Measurements from ENCODE around the gene ELMOD1.

ELMOD1 gene

GRCh38 chr11:107669893-107670601 is 79.1 kb downstream of the ELMOD1 start:
- Histone ChIP-seq H3K27ac (ENCODE audit: low read depth, low read length) (no peak overlapping the region), H3K79me2 (ENCODE audit: control insufficient read depth, insufficient read depth, low read length, unreplicated experiment) (no peaks in the 10 kb centered on the region), H3K27me3 (ENCODE audit: insufficient read depth, low read length) (peaks cover 65% of the 10 kb centered on the region), H2AFZ (ENCODE audit: low read length, unreplicated experiment) (no peak overlapping the region), H3K4me1 (ENCODE audit: control insufficient read depth, insufficient read depth, low read length, unreplicated experiment) (no peaks in the 10 kb centered on the region), H3K4me3 (ENCODE audit: low read depth, low read length) (no peak overlapping the region), H3K36me3 (ENCODE audit: insufficient read depth, low read length) (no peaks in the 10 kb centered on the region)

- Histone ChIP-seq H3K4me1 (ENCODE audit: control insufficient read depth, insufficient read depth, low read length, unreplicated experiment) (no peaks in the 10 kb centered on the region), H3K27me3 (ENCODE audit: insufficient read depth, low read length) (peaks cover 29% of the 10 kb centered on the region; the same call in 1 of the 2 replicates), H2AFZ (ENCODE audit: low read length, unreplicated experiment) (no peak overlapping the region), H3K4me3 (ENCODE audit: low read depth, low read length) (no peak overlapping the region), H3K79me2 (ENCODE audit: control insufficient read depth, insufficient read depth, low read length, unreplicated experiment) (no peaks in the 10 kb centered on the region), H3K36me3 (ENCODE audit: insufficient read depth, low read length) (no peaks in the 10 kb centered on the region), H3K27ac (ENCODE audit: low read depth, low read length) (no peak overlapping the region)
Observed at GRCh38 chr11:107675902-107676301, 85.0 kb downstream of the ELMOD1 start.

- Histone ChIP-seq H2AFZ (ENCODE audit: low read length, unreplicated experiment) (no peak overlapping the region), H3K27me3 (ENCODE audit: insufficient read depth, low read length) (peaks cover 24% of the 10 kb centered on the region; the same call in 1 of the 2 replicates), H3K27ac (ENCODE audit: low read depth, low read length) (no peak overlapping the region), H3K4me3 (ENCODE audit: low read depth, low read length) (no peak overlapping the region), H3K79me2 (ENCODE audit: control insufficient read depth, insufficient read depth, low read length, unreplicated experiment) (no peaks in the 10 kb centered on the region), H3K36me3 (ENCODE audit: insufficient read depth, low read length) (no peaks in the 10 kb centered on the region), H3K4me1 (ENCODE audit: control insufficient read depth, insufficient read depth, low read length, unreplicated experiment) (no peaks in the 10 kb centered on the region)
Observed at GRCh38 chr11:107676336-107677057, 85.5 kb downstream of the ELMOD1 start.

GRCh38 chr11:107677924-107678631 is 87.1 kb downstream of the ELMOD1 start:
- Histone ChIP-seq H3K79me2 (ENCODE audit: control insufficient read depth, insufficient read depth, low read length, unreplicated experiment) (no peaks in the 10 kb centered on the region), H3K36me3 (ENCODE audit: insufficient read depth, low read length) (no peaks in the 10 kb centered on the region), H3K27me3 (ENCODE audit: insufficient read depth, low read length) (peaks cover 30% of the 10 kb centered on the region), H2AFZ (ENCODE audit: low read length, unreplicated experiment) (no peak overlapping the region), H3K4me3 (ENCODE audit: low read depth, low read length) (no peak overlapping the region), H3K4me1 (ENCODE audit: control insufficient read depth, insufficient read depth, low read length, unreplicated experiment) (no peaks in the 10 kb centered on the region), H3K27ac (ENCODE audit: low read depth, low read length) (no peak overlapping the region)

GRCh38 chr11:107678632-107678971 is 87.7 kb downstream of the ELMOD1 start:
- Histone ChIP-seq H3K36me3 (ENCODE audit: insufficient read depth, low read length) (no peaks in the 10 kb centered on the region), H3K27me3 (ENCODE audit: insufficient read depth, low read length) (peaks cover 28% of the 10 kb centered on the region), H3K79me2 (ENCODE audit: control insufficient read depth, insufficient read depth, low read length, unreplicated experiment) (no peaks in the 10 kb centered on the region), H2AFZ (ENCODE audit: low read length, unreplicated experiment) (no peak overlapping the region), H3K27ac (ENCODE audit: low read depth, low read length) (no peak overlapping the region), H3K4me1 (ENCODE audit: control insufficient read depth, insufficient read depth, low read length, unreplicated experiment) (no peaks in the 10 kb centered on the region), H3K4me3 (ENCODE audit: low read depth, low read length) (no peak overlapping the region)

GRCh38 chr11:107679255-107680024 is 88.5 kb downstream of the ELMOD1 start:
- H3K27ac ChIP-seq (ENCODE audit: low read depth, low read length), result no peak overlapping the region
- no peaks in the 10 kb centered on the region for H3K79me2 ChIP-seq (ENCODE audit: control insufficient read depth, insufficient read depth, low read length, unreplicated experiment)
- H3K27me3 ChIP-seq (ENCODE audit: insufficient read depth, low read length), result peaks cover 21% of the 10 kb centered on the region
- H3K36me3 ChIP-seq (ENCODE audit: insufficient read depth, low read length), result no peaks in the 10 kb centered on the region
- H3K4me3 ChIP-seq (ENCODE audit: low read depth, low read length), result no peak overlapping the region
- H2AFZ ChIP-seq (ENCODE audit: low read length, unreplicated experiment), result no peak overlapping the region
- no peaks in the 10 kb centered on the region for H3K4me1 ChIP-seq (ENCODE audit: control insufficient read depth, insufficient read depth, low read length, unreplicated experiment)

- Histone ChIP-seq H3K27me3 (ENCODE audit: insufficient read depth, low read length) (peaks cover 14% of the 10 kb centered on the region), H2AFZ (ENCODE audit: low read length, unreplicated experiment) (no peak overlapping the region), H3K79me2 (ENCODE audit: control insufficient read depth, insufficient read depth, low read length, unreplicated experiment) (no peaks in the 10 kb centered on the region), H3K27ac (ENCODE audit: low read depth, low read length) (no peak overlapping the region), H3K4me1 (ENCODE audit: control insufficient read depth, insufficient read depth, low read length, unreplicated experiment) (no peaks in the 10 kb centered on the region), H3K36me3 (ENCODE audit: insufficient read depth, low read length) (no peaks in the 10 kb centered on the region), H3K4me3 (ENCODE audit: low read depth, low read length) (no peak overlapping the region)
Observed at GRCh38 chr11:107682171-107682570, 91.2 kb downstream of the ELMOD1 start.

GRCh38 chr11:107682572-107682971 is 91.6 kb downstream of the ELMOD1 start:
- no peaks in the 10 kb centered on the region for H3K79me2 ChIP-seq (ENCODE audit: control insufficient read depth, insufficient read depth, low read length, unreplicated experiment)
- H3K4me1 ChIP-seq (ENCODE audit: control insufficient read depth, insufficient read depth, low read length, unreplicated experiment), result no peaks in the 10 kb centered on the region
- no peaks in the 10 kb centered on the region for H3K36me3 ChIP-seq (ENCODE audit: insufficient read depth, low read length)

GRCh38 chr11:107683061-107683460 is 92.1 kb downstream of the ELMOD1 start:
- Histone ChIP-seq H3K27me3 (ENCODE audit: insufficient read depth, low read length) (peaks cover 14% of the 10 kb centered on the region), H2AFZ (ENCODE audit: low read length, unreplicated experiment) (no peak overlapping the region), H3K4me1 (ENCODE audit: control insufficient read depth, insufficient read depth, low read length, unreplicated experiment) (peaks cover under 1% of the 10 kb centered on the region), H3K79me2 (ENCODE audit: control insufficient read depth, insufficient read depth, low read length, unreplicated experiment) (no peaks in the 10 kb centered on the region), H3K27ac (ENCODE audit: low read depth, low read length) (no peak overlapping the region), H3K4me3 (ENCODE audit: low read depth, low read length) (no peak overlapping the region), H3K36me3 (ENCODE audit: insufficient read depth, low read length) (no peaks in the 10 kb centered on the region)

More at GRCh38 chr11:107682572-107682971, 91.6 kb downstream of the ELMOD1 start:
- Histone ChIP-seq H3K27ac (ENCODE audit: low read depth, low read length) (no peak overlapping the region), H3K27me3 (ENCODE audit: insufficient read depth, low read length) (peaks cover 14% of the 10 kb centered on the region), H2AFZ (ENCODE audit: low read length, unreplicated experiment) (no peak overlapping the region), H3K4me3 (ENCODE audit: low read depth, low read length) (no peak overlapping the region)

GRCh38 chr11:107683807-107684206 is 92.9 kb downstream of the ELMOD1 start:
- Histone ChIP-seq H3K27ac (ENCODE audit: low read depth, low read length) (no peak overlapping the region), H3K4me1 (ENCODE audit: control insufficient read depth, insufficient read depth, low read length, unreplicated experiment) (peaks cover 4% of the 10 kb centered on the region), H3K27me3 (ENCODE audit: insufficient read depth, low read length) (peaks cover 14% of the 10 kb centered on the region), H3K79me2 (ENCODE audit: control insufficient read depth, insufficient read depth, low read length, unreplicated experiment) (no peaks in the 10 kb centered on the region), H2AFZ (ENCODE audit: low read length, unreplicated experiment) (no peak overlapping the region), H3K36me3 (ENCODE audit: insufficient read depth, low read length) (no peaks in the 10 kb centered on the region), H3K4me3 (ENCODE audit: low read depth, low read length) (no peak overlapping the region)

Measured in ACC112 (cell line).